ENCODE measurements around the gene ANKFY1.
"Not testable (repeated sequence)": the region's sequence is repeated elsewhere in the genome, so short reads cannot be mapped to it uniquely, and the experiment has no call there.

ANKFY1 gene

GRCh38 chr17:4209611-4210010 is 54.2 kb downstream of the ANKFY1 start:
- no peak for DNase-seq

GRCh38 chr17:4208238-4208637 is 55.5 kb downstream of the ANKFY1 start:
- no peak for DNase-seq

- DNase-seq: no peak
These were observed 56.8 kb downstream of the ANKFY1 start for GRCh38 chr17:4206962-4207361.

- DNase-seq: no peak
These were observed 57.9 kb downstream of the ANKFY1 start for GRCh38 chr17:4205917-4206316.

- no peak for DNase-seq
These were observed 59.0 kb downstream of the ANKFY1 start for GRCh38 chr17:4204710-4205173.

- no peak for DNase-seq
These were observed 59.6 kb downstream of the ANKFY1 start for GRCh38 chr17:4204190-4204589.

- DNase-seq: no peak
These were observed 62.6 kb downstream of the ANKFY1 start for GRCh38 chr17:4201226-4201625.

GRCh38 chr17:4199818-4200402 is 63.9 kb downstream of the ANKFY1 start:
- DNase-seq: peak; percentile 35

GRCh38 chr17:4198995-4199394 is 64.8 kb downstream of the ANKFY1 start:
- DNase-seq: no peak

GRCh38 chr17:4195306-4195705 is 68.5 kb downstream of the ANKFY1 start:
- no peak for DNase-seq

GRCh38 chr17:4194796-4195195 is 69.0 kb downstream of the ANKFY1 start:
- DNase-seq: no peak

GRCh38 chr17:4190791-4191190 is 73.0 kb downstream of the ANKFY1 start:
- not testable (repeated sequence) for DNase-seq

- DNase-seq: no peak
These were observed 74.5 kb downstream of the ANKFY1 start for GRCh38 chr17:4189280-4189679.

GRCh38 chr17:4188076-4188475 is 75.7 kb downstream of the ANKFY1 start:
- DNase-seq: no peak

GRCh38 chr17:4187076-4187475 is 76.7 kb downstream of the ANKFY1 start:
- DNase-seq: no peak

- DNase-seq: no peak
These were observed 77.4 kb downstream of the ANKFY1 start for GRCh38 chr17:4186357-4186881.

- no peak for DNase-seq
These were observed 78.1 kb downstream of the ANKFY1 start for GRCh38 chr17:4185656-4186055.

GRCh38 chr17:4184811-4185210 is 79.0 kb downstream of the ANKFY1 start:
- DNase-seq: no peak

- no peak for DNase-seq
These were observed 81.7 kb downstream of the ANKFY1 start for GRCh38 chr17:4182043-4182442.

GRCh38 chr17:4180791-4181190 is 83.0 kb downstream of the ANKFY1 start:
- DNase-seq: no peak

GRCh38 chr17:4179071-4179470 is 84.7 kb downstream of the ANKFY1 start:
- no peak for DNase-seq

GRCh38 chr17:4178651-4179050 is 85.1 kb downstream of the ANKFY1 start:
- DNase-seq: no peak

- DNase-seq: no peak
These were observed 86.0 kb downstream of the ANKFY1 start for GRCh38 chr17:4177806-4178205.

- no peak for DNase-seq
These were observed 86.8 kb downstream of the ANKFY1 start for GRCh38 chr17:4176808-4177472.
